Central memory CD4-positive, alpha-beta T cell (primary cell): ENCODE measurements around the gene SMIM34.

Experiments used
- DNase-seq: peaks from one replicate; pipeline ENCODE4 v3.0.0; 2022

SMIM34 gene

GRCh38 chr21:34372321-34372720 lies 51.4 kb downstream of the SMIM34 start:
- no peak for DNase-seq

- DNase-seq = no peak
Observed at GRCh38 chr21:34369741-34370140, 54.0 kb downstream of the SMIM34 start.
